Loucy (cell line): Measurements from ENCODE around the gene GPATCH2.
"Not testable (repeated sequence)": the region's sequence is repeated elsewhere in the genome, so short reads cannot be mapped to it uniquely, and the experiment has no call there.

ENCODE experiments used
- CTCF ChIP-seq: fragments of 200-600 bp; sonication (generic); conservative IDR thresholded peaks from 2 replicates; pipeline ENCODE4 v1.5.1; 2014; ENCODE audit warnings: mild to moderate bottlenecking, antibody characterized with exemption, low read length
- EZH2phosphoT487 ChIP-seq: fragments of 200-600 bp; IDR thresholded peaks from 2 replicates; pipeline ENCODE4 v1.6.1; 2018; ENCODE audit warnings: antibody characterized with exemption, mild to moderate bottlenecking, moderate library complexity, borderline replicate concordance

GRCh38 chr1:217381773-217382172 lies 249.1 kb downstream of the GPATCH2 start:
- TF ChIP-seq CTCF, EZH2phosphoT487: not testable (repeated sequence)
